GM21381 (cell line): ENCODE measurements around the gene TBC1D13.
A peak's percentile ranks its signal among the peaks of the same experiment; 100 is the strongest.
"Not testable (repeated sequence)": the region's sequence is repeated elsewhere in the genome, so short reads cannot be mapped to it uniquely, and the experiment has no call there.

ENCODE experiments used
- ATAC-seq: cut with Tn5 transposase; IDR thresholded peaks from one replicate; pipeline ENCODE4 v1.9.1; 2021; ENCODE audit warnings: mild to moderate bottlenecking, moderate library complexity; ENCODE audit not compliant: unreplicated experiment

The TBC1D13 gene

DNA sequence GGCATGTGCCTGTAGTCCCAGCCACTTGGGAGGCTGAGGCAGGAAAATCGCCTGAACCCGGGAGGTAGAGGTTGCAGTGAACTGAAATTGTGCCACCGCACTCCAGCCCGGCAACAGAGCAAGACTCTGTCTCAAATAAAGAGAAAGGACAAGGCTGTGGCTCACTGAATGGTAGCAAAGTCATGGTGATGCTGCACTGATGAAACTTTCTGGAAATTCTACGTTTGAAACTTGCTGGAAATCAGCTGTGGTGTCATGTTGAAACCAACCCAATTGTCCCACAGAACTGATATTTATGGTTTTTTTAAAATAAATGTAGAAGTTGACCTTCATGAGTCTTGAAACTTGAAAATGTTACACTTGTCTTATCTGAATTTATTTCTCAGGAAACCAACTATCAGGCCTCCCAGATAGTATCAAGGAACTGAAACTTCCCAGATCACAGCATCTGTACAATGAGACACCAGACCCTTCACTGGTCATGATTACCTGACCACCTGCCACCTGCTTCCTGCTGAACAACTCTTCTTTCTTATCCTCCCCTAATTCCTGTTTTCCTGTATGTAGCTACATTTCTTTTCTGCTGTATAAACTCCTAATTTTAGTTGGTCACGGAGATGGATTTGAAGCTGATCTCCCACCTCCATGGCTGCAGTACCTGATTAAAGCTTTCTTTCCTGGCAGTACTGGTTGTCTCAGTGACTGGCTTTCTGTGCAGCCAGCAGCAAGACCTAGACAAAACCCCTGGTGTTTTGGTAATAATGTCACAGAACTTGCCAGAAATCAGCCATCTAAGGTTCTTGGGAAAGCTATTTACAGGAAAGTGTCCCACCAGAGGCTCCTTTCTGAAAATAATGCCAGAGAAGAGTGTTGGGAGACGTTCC, 5.6 kb upstream of the TBC1D13 start:
- no peak for ATAC-seq

- ATAC-seq, result no peak
Observed at GRCh38 chr9:128782669-128783068, 4.4 kb upstream of the TBC1D13 start.

DNA sequence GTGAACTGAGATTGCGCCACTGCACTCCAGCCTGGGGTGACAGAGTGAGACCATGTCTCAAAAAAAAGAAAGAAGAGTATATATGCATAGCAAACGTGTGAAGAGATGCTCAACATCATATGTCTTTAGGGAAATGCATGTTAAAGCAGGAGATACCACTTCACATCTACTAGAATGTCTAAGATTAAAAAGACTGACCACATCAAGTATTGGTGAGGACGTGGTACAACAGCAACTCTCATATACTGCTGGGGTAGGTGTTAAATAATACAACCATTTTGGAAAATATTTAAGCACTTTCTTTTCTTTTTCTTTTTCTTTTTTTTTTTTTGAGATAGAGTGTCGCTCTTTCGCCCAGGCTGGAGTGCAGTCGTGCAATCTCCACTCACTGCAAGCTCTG, 1.6 kb upstream of the TBC1D13 start:
- no peak for ATAC-seq

- no peak for ATAC-seq
Observed at GRCh38 chr9:128787659-128788058, 606 bp downstream of the TBC1D13 start.

DNA sequence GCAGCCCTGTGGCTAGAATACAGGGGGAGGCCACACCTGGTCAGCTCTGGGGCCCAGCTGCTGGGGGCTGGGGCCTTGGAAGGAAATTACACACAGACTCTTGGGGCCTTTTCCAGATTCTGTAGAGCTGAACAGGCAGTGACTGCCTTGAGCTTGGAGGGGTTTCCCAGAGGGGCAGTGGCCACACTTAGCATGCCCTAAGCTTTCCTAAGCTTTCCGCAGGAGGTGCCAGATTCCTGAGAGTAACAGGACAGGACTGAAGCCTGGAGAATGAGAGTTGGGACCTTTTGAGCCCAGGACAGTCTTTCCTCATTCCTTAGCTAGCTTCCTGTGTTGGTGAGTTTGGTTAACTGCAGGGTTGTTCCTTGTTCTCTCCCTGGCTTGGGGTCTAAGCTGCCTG, 1.4 kb downstream of the TBC1D13 start:
- ATAC-seq, result no peak

- no peak for ATAC-seq
Observed at GRCh38 chr9:128790536-128790935, 3.5 kb downstream of the TBC1D13 start.

DNA sequence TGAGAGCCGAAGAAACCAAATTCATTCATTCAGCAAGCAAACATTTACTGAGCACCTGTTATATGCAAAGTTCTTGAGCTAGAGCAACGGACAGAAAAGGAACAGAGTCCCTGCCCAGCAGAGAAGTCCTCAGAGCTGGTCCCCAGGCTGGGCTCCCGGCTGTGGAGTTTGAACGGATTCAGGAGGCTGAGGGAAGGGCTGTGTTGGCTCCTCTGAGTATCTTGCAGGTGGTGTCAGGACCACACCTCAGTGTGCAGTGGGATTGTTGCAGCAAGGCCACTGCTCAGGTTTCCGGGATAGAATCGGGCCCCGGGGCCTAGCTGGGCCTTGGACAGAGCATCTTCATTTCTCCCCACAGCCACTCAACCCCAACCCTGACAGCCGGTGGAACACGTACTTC, 5.1 kb downstream of the TBC1D13 start:
- ATAC-seq, result no peak

- ATAC-seq, result no peak
Observed at GRCh38 chr9:128792978-128793686, 6.1 kb downstream of the TBC1D13 start.

DNA sequence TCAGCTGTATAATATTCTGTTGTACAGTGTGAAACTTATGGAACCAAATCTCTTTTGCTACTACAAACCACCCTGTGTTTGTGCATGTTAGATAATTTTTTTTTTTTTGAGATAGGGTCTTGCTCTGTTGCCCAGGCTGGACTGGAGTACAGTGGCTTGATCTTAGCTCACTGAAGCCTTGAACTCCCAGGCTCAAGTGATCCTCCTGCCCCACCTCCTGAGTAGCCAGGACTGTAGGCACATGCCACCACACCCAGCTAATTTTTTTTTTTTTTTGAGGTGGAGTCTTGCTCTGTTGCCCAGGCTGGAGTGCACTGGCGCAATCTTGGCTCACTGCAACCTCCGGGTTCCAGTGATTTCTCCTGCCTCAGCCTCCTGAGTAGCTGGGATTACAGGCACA, 7.9 kb downstream of the TBC1D13 start:
- ATAC-seq, result not testable (repeated sequence)

DNA sequence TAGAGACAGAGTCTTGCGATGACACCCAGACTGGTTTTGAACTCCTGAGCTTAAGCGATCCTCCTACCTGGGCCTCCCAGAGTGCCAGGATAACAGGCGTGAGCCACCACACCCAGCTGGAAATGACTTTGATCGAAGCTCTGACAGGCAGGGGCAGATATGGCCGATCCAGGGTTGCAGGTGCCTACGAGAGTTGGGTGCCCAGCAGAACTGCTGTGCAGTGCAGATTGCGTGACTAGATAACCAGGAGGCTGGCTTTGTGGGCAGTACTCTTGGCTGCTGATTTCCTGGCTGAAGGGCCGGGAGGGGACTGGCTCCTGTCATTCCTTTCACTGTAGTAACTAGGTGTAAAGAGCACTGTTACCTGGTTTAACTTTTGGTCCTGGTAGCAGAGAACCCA, 11.8 kb downstream of the TBC1D13 start:
- ATAC-seq, result no peak

DNA sequence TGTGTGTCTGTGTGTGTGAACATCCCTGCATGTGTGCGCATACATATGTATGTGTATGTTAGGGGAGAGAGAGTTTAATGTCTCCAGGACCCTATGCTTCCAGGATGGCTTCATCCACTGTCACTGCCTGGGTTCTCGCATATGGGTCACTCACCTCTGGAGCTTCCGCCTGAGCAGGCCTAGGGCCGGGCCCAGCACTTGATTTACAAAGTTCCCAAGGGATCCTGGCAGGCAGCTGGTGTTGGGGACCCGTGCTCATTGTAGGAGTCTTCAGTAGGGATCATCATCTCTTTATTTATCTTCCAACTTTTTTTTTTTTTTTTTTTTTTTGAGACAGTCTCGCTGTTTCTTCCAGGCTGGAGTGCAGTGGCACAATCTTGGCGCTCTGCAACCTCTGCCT, 13.0 kb downstream of the TBC1D13 start:
- ATAC-seq, result no peak

GRCh38 chr9:128802482-128802881, 15.4 kb downstream of the TBC1D13 start:
- no peak for ATAC-seq

DNA sequence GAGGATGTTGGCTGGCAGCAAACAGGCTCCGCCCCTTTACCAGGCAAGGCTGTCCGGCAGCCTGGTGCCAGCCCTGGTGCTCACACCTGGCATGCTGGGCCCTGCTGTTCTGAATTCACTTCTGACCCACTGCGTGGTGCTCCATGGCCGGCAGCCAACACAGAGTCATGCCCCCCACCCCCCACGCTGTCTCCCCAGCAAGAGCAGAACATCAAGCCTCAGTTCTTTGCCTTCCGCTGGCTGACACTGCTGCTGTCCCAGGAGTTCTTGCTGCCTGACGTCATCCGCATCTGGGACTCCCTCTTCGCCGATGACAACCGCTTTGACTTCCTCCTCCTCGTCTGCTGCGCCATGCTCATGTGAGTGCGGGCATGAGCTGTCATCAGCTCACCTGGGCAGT, 18.6 kb downstream of the TBC1D13 start:
- no peak for ATAC-seq

DNA sequence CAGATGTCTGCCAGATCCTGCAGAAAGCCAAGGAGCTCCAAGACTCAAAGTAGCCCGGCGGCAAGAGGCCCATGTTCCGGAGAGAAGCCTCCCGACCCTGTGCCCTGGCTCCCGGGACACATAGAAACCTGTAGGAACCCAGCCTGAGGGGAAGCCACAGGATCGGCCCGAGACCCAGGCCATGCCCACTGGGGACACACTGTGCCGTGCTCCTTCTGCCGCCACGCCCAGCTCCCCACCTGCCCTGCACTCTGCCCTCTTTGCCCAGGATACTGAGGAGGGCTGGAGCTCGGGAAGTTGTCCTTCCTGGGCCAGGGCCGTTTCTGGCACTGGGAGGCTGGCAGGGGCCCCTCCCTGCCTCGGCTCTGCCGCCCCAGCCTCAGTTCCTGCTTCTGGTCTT, 20.8 kb downstream of the TBC1D13 start:
- ATAC-seq, result no peak

- no peak for ATAC-seq
Observed at GRCh38 chr9:128808543-128808942, 21.5 kb downstream of the TBC1D13 start.

GRCh38 chr9:128809036-128809599, 22.1 kb downstream of the TBC1D13 start:
- ATAC-seq, result no peak

- ATAC-seq, result no peak
Observed at GRCh38 chr9:128809831-128810230, 22.8 kb downstream of the TBC1D13 start.

- no peak for ATAC-seq
Observed at GRCh38 chr9:128810873-128811272, 23.8 kb downstream of the TBC1D13 start.

- ATAC-seq, result peak; percentile 93
Observed at GRCh38 chr9:128818099-128818838, 31.2 kb downstream of the TBC1D13 start, which contains the start of gene ENDOG. ENDOG (plus strand) TSS chr9:128818500; CDS start chr9:128818685, 185 bp downstream.

DNA sequence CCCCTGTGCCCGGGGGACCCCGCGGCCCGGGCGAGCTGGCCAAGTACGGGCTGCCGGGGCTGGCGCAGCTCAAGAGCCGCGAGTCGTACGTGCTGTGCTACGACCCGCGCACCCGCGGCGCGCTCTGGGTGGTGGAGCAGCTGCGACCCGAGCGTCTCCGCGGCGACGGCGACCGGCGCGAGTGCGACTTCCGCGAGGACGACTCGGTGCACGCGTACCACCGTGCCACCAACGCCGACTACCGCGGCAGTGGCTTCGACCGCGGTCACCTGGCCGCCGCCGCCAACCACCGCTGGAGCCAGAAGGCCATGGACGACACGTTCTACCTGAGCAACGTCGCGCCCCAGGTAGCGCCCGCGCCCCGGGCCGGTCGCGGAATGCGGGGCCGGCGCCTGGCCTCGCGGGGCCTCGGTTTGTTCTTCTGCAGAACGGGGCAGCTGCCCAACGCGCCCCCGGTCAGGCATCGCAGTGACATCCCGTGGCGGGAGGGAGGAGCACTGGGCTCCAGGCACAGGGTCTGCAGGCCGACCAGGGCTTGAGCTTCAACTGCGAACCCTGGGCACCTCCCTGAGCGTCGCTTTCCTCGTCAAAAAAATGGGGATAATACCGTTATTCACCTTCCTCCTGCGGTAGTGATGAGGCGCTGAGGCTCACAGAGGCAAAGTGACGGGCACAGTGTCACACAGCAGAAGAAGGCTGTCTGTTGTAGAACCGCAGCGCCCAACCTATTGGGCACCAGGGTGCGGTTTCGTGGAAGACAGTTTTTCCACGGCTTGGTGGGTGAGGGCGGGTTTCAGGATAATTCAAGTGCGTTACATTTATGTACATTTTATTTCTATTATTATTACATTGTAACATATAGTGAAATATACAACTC, 32.0 kb downstream of the TBC1D13 start:
- peak; percentile 28 for ATAC-seq
